ENCODE measurements around the gene TMEM132D.
A peak's percentile ranks its signal among the peaks of the same experiment; 100 is the strongest.

Gene TMEM132D

GRCh38 chr12:129927316-129927900, 23.6 kb upstream of the TMEM132D start:
- no peak for DNase-seq (ENCODE audit: low read depth)
- H3K4me3 ChIP-seq (ENCODE audit: control insufficient read depth, low read depth, low read length), result no peak overlapping the region
- TF ChIP-seq CTCF (conservative IDR thresholded peaks at IDR 0.05; ENCODE audit: control insufficient read depth, insufficient read depth, low read depth, low read length), result no peak

GRCh38 chr12:129911428-129912049, 7.7 kb upstream of the TMEM132D start:
- no peak overlapping the region for H3K4me3 ChIP-seq (ENCODE audit: control insufficient read depth, low read depth, low read length)
- DNase-seq (ENCODE audit: low read depth), result peak; percentile 16
- peak; percentile 41 for TF ChIP-seq CTCF (conservative IDR thresholded peaks at IDR 0.05; ENCODE audit: control insufficient read depth, insufficient read depth, low read depth, low read length)

GRCh38 chr12:129909051-129910020, 5.5 kb upstream of the TMEM132D start:
- no peak for TF ChIP-seq CTCF (conservative IDR thresholded peaks at IDR 0.05; ENCODE audit: control insufficient read depth, insufficient read depth, low read depth, low read length)
- H3K4me3 ChIP-seq (ENCODE audit: control insufficient read depth, low read depth, low read length), result no peak overlapping the region
- DNase-seq (ENCODE audit: low read depth), result no peak

- no peak for TF ChIP-seq CTCF (conservative IDR thresholded peaks at IDR 0.05; ENCODE audit: control insufficient read depth, insufficient read depth, low read depth, low read length)
- no peak for DNase-seq (ENCODE audit: low read depth)
- H3K4me3 ChIP-seq (ENCODE audit: control insufficient read depth, low read depth, low read length), result no peak overlapping the region
Observed at GRCh38 chr12:129903092-129903945, 506 bp downstream of the TMEM132D start.

GRCh38 chr12:129902371-129903091, 1.3 kb downstream of the TMEM132D start:
- no peak for TF ChIP-seq CTCF (conservative IDR thresholded peaks at IDR 0.05; ENCODE audit: control insufficient read depth, insufficient read depth, low read depth, low read length)
- H3K4me3 ChIP-seq (ENCODE audit: control insufficient read depth, low read depth, low read length), result no peak overlapping the region
- DNase-seq (ENCODE audit: low read depth), result no peak

Data from fibroblast of mammary gland (primary cell).